MG63 (cell line): Measurements from ENCODE around the gene NUMB. TPM values are rescaled to one million over a fixed set of nuclear protein-coding genes. Genes with fewer than 3 reads are reported as not detected.
A peak's percentile ranks its signal among the peaks of the same experiment; 100 is the strongest.

ENCODE experiments used
- DNase-seq: peaks from one replicate; pipeline ENCODE4 v3.0.0-alpha.2; 2020
- H3K27me3 ChIP-seq: fragments of 250-450 bp; sonication (Bioruptor Pico); 2 replicates; pipeline ENCODE4 v1.5.1; 2020; ENCODE audit warnings: mild to moderate bottlenecking, moderate library complexity
- H3K36me3 ChIP-seq: fragments of 250-450 bp; sonication (Bioruptor Pico); 2 replicates; pipeline ENCODE4 v1.5.1; 2020; ENCODE audit warnings: mild to moderate bottlenecking, moderate library complexity
- H3K4me3 ChIP-seq: fragments of 250-450 bp; sonication (Bioruptor Pico); 2 replicates; pipeline ENCODE4 v1.5.1; 2020; ENCODE audit warnings: mild to moderate bottlenecking, moderate library complexity
- H3K9me3 ChIP-seq: fragments of 250-450 bp; sonication (Bioruptor Pico); 2 replicates; pipeline ENCODE4 v1.5.1; 2020; ENCODE audit warnings: mild to moderate bottlenecking, moderate library complexity
- total RNA-seq: library from RNA; depleted of rRNA; stranded (reverse); fragments of >200 nt; shearing (Covaris generic); gene quantifications from 2 replicates; pipeline ENCODE4 v1.2.3, GENCODE V29; 2014; ENCODE audit warnings: low replicate concordance

The NUMB gene
- total RNA-seq, 1 experiment from 2014 or later, result 12.2 TPM

- Histone ChIP-seq H3K4me3 (no peak overlapping the region), H3K27me3 (no peaks in the 10 kb centered on the region), H3K9me3 (no peaks in the 10 kb centered on the region), H3K36me3 (no peaks in the 10 kb centered on the region)
- DNase-seq, result no peak
Measured at GRCh38 chr14:73468828-73469375, 10.6 kb upstream of the NUMB start.

GRCh38 chr14:73467800-73468199 is 9.5 kb upstream of the NUMB start:
- Histone ChIP-seq H3K9me3 (no peaks in the 10 kb centered on the region), H3K4me3 (no peak overlapping the region), H3K36me3 (no peaks in the 10 kb centered on the region), H3K27me3 (no peaks in the 10 kb centered on the region)
- no peak for DNase-seq

- Histone ChIP-seq H3K27me3 (no peaks in the 10 kb centered on the region), H3K4me3 (no peak overlapping the region), H3K36me3 (no peaks in the 10 kb centered on the region), H3K9me3 (no peaks in the 10 kb centered on the region)
- no peak for DNase-seq
Measured at GRCh38 chr14:73467377-73467776, 9.0 kb upstream of the NUMB start.

- no peak for DNase-seq
- no peaks in the 10 kb centered on the region for H3K36me3 ChIP-seq
- no peaks in the 10 kb centered on the region for H3K9me3 ChIP-seq
- H3K4me3 ChIP-seq, result no peak overlapping the region
- no peaks in the 10 kb centered on the region for H3K27me3 ChIP-seq
Measured at GRCh38 chr14:73466861-73467260, 8.5 kb upstream of the NUMB start.

GRCh38 chr14:73465823-73466532 is 7.6 kb upstream of the NUMB start:
- no peak for DNase-seq
- Histone ChIP-seq H3K4me3 (no peak overlapping the region), H3K9me3 (no peaks in the 10 kb centered on the region), H3K27me3 (no peaks in the 10 kb centered on the region), H3K36me3 (no peaks in the 10 kb centered on the region)

GRCh38 chr14:73463411-73463810 is 5.1 kb upstream of the NUMB start:
- no peaks in the 10 kb centered on the region for H3K9me3 ChIP-seq
- no peak overlapping the region for H3K4me3 ChIP-seq
- H3K27me3 ChIP-seq, result no peaks in the 10 kb centered on the region
- peak; percentile 56 for DNase-seq
- no peaks in the 10 kb centered on the region for H3K36me3 ChIP-seq

GRCh38 chr14:73462815-73463214 is 4.5 kb upstream of the NUMB start:
- no peaks in the 10 kb centered on the region for H3K36me3 ChIP-seq
- H3K9me3 ChIP-seq, result no peaks in the 10 kb centered on the region
- no peak overlapping the region for H3K4me3 ChIP-seq
- no peaks in the 10 kb centered on the region for H3K27me3 ChIP-seq
- no peak for DNase-seq

GRCh38 chr14:73462048-73462715 is 3.8 kb upstream of the NUMB start:
- no peaks in the 10 kb centered on the region for H3K27me3 ChIP-seq
- peak; percentile 65 for DNase-seq
- H3K36me3 ChIP-seq, result no peaks in the 10 kb centered on the region
- H3K9me3 ChIP-seq, result no peaks in the 10 kb centered on the region
- H3K4me3 ChIP-seq, result no peak overlapping the region

GRCh38 chr14:73461478-73462047 is 3.2 kb upstream of the NUMB start:
- Histone ChIP-seq H3K4me3 (no peak overlapping the region), H3K9me3 (no peaks in the 10 kb centered on the region), H3K36me3 (no peaks in the 10 kb centered on the region), H3K27me3 (no peaks in the 10 kb centered on the region)
- no peak for DNase-seq

- H3K9me3 ChIP-seq, result no peaks in the 10 kb centered on the region
- H3K36me3 ChIP-seq, result no peaks in the 10 kb centered on the region
- no peak for DNase-seq
- no peak overlapping the region for H3K4me3 ChIP-seq
- H3K27me3 ChIP-seq, result no peaks in the 10 kb centered on the region
Measured at GRCh38 chr14:73460691-73461127, 2.4 kb upstream of the NUMB start.

GRCh38 chr14:73459959-73460358 is 1.6 kb upstream of the NUMB start:
- DNase-seq, result no peak
- Histone ChIP-seq H3K4me3 (no peak overlapping the region), H3K9me3 (no peaks in the 10 kb centered on the region)

GRCh38 chr14:73457924-73458182 is 493 bp downstream of the NUMB start:
- Histone ChIP-seq H3K4me3 (peak overlapping the region; percentile 64), H3K36me3 (no peaks in the 10 kb centered on the region), H3K27me3 (no peaks in the 10 kb centered on the region), H3K9me3 (no peaks in the 10 kb centered on the region)
- peak; percentile 25 for DNase-seq

More at GRCh38 chr14:73459959-73460358, 1.6 kb upstream of the NUMB start:
- Histone ChIP-seq H3K27me3 (no peaks in the 10 kb centered on the region), H3K36me3 (no peaks in the 10 kb centered on the region)

- no peaks in the 10 kb centered on the region for H3K36me3 ChIP-seq
- DNase-seq, result peak; percentile 40
- peak overlapping the region; percentile 64 for H3K4me3 ChIP-seq
- no peaks in the 10 kb centered on the region for H3K27me3 ChIP-seq
- no peaks in the 10 kb centered on the region for H3K9me3 ChIP-seq
Measured at GRCh38 chr14:73457041-73457923, 1.1 kb downstream of the NUMB start.

- peak overlapping the region; percentile 64 for H3K4me3 ChIP-seq
- no peak for DNase-seq
- no peaks in the 10 kb centered on the region for H3K36me3 ChIP-seq
- H3K9me3 ChIP-seq, result no peaks in the 10 kb centered on the region
- H3K27me3 ChIP-seq, result no peaks in the 10 kb centered on the region
Measured at GRCh38 chr14:73455294-73455693, 3.1 kb downstream of the NUMB start.

GRCh38 chr14:73452341-73453186 is 5.8 kb downstream of the NUMB start:
- Histone ChIP-seq H3K4me3 (peak overlapping the region; percentile 20; the same call in 1 of the 2 replicates), H3K27me3 (no peaks in the 10 kb centered on the region), H3K9me3 (no peaks in the 10 kb centered on the region), H3K36me3 (no peaks in the 10 kb centered on the region)
- no peak for DNase-seq

- H3K27me3 ChIP-seq, result no peaks in the 10 kb centered on the region
- H3K36me3 ChIP-seq, result no peaks in the 10 kb centered on the region
- no peak overlapping the region for H3K4me3 ChIP-seq
- no peaks in the 10 kb centered on the region for H3K9me3 ChIP-seq
- DNase-seq, result no peak
Measured at GRCh38 chr14:73443758-73444157, 14.6 kb downstream of the NUMB start.
